H1 (cell line): ENCODE measurements around the gene ARMH3. TPM values are rescaled to one million over a fixed set of nuclear protein-coding genes. Genes with fewer than 3 reads are reported as not detected.

Experiments
- CHD7 ChIP-seq: fragments of 300-600 bp; sonication (generic); IDR thresholded peaks from 2 replicates; pipeline ENCODE4 v1.7.1; 2012; ENCODE audit warnings: low read length, moderate library complexity, mild to moderate bottlenecking, inconsistent platforms; ENCODE audit not compliant: insufficient replicate concordance
- EP300 ChIP-seq, 2 experiments: IDR thresholded peaks; 1 replicate in 1 of 2; 2 replicates in 1 of 2; pipeline ENCODE4 v1.6.1; 2011 to 2012; ENCODE audit warnings: low read depth in 2 of 2, low read length in 2 of 2, mild to moderate bottlenecking in 2 of 2, borderline replicate concordance in 1 of 2, inconsistent platforms in 1 of 2, moderate library complexity in 1 of 2
- KDM1A ChIP-seq: fragments of 200-600, 300-600 bp; sonication (generic); IDR thresholded peaks from 2 replicates; pipeline ENCODE4 v1.7.1; 2016; ENCODE audit warnings: mild to moderate bottlenecking, low read length, borderline replicate concordance
- SAP30 ChIP-seq: fragments of 300-600 bp; sonication (generic); IDR thresholded peaks from 2 replicates; pipeline ENCODE4 v1.7.1; 2012; ENCODE audit warnings: low read length, moderate library complexity, mild to moderate bottlenecking, inconsistent platforms; ENCODE audit not compliant: insufficient read depth, insufficient replicate concordance
- polyA plus RNA-seq, 7 experiments: library from polyadenylated mRNA; depleted of rRNA in 3 of 7; stranded (reverse) in 5 of 7; unstranded in 2 of 7; fragments of >200 nt in 5 of 7; fragments of 200-250 nt in 2 of 7; gene quantifications; 1 replicate in 5 of 7; 2 replicates in 1 of 7; 4 replicates in 1 of 7; pipeline versions ENCODE4 v1.2.1 to v1.2.3, GENCODE V29; 2011 to 2013; ENCODE audit warnings: missing spikeins in 2 of 7, mixed read lengths in 2 of 7
- total RNA-seq: library from RNA; stranded (reverse); fragmentation: NEBNext Ultra II Directional; extraction: Animal tissue kit (Norgen Biotek cat#: 25700); gene quantifications from 2 replicates; pipeline ENCODE4 v1.2.1, GENCODE V29; 2021

ARMH3 gene
- total and polyA plus RNA-seq, 2 of the 8 experiments (the other 6 are each of a cell fraction or from before 2014, with no cell fraction given) = 11.6 to 18.3 TPM

- no peak for TF ChIP-seq CHD7
- TF ChIP-seq SAP30 = no peak
- no peak for TF ChIP-seq KDM1A
- no peak for TF ChIP-seq EP300 (IDR thresholded peaks at IDR 0.05; ENCODE audit: borderline replicate concordance in 1 of 2, low read depth in 2 of 2, low read length in 2 of 2)
Observed at GRCh38 chr10:101932183-101932582, 123.8 kb downstream of the ARMH3 start (continued).
